ENCODE data around the gene GFRAL.
"Not testable (repeated sequence)": the region's sequence is repeated elsewhere in the genome, so short reads cannot be mapped to it uniquely, and the experiment has no call there.

The GFRAL gene, protein sequence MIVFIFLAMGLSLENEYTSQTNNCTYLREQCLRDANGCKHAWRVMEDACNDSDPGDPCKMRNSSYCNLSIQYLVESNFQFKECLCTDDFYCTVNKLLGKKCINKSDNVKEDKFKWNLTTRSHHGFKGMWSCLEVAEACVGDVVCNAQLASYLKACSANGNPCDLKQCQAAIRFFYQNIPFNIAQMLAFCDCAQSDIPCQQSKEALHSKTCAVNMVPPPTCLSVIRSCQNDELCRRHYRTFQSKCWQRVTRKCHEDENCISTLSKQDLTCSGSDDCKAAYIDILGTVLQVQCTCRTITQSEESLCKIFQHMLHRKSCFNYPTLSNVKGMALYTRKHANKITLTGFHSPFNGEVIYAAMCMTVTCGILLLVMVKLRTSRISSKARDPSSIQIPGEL

GRCh38 chr6:55327169-55327568, at the start of gene GFRAL:
GFRAL (plus strand) TSS chr6:55327469; CDS start chr6:55327555, 86 bp downstream.
- no peak for DNase-seq

- DNase-seq, result no peak
Measured at GRCh38 chr6:55277646-55278045, 49.6 kb upstream of the GFRAL start.

- no peak for DNase-seq
Measured at GRCh38 chr6:55281215-55281614, 46.1 kb upstream of the GFRAL start.

DNA sequence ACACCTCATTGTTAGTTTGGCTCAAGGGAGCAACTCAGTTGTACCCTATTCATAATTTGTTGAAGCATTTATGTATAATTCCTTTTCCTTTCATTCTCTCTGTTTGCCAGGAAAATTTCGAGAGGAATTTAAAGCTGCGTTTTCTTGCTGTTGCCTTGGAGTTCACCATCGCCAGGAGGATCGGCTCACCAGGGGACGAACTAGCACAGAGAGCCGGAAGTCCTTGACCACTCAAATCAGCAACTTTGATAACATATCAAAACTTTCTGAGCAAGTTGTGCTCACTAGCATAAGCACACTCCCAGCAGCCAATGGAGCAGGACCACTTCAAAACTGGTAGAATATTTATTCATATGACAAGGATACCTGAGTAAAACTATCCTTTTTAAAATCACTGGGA, 45.2 kb upstream of the GFRAL start:
- DNase-seq, result no peak

DNA sequence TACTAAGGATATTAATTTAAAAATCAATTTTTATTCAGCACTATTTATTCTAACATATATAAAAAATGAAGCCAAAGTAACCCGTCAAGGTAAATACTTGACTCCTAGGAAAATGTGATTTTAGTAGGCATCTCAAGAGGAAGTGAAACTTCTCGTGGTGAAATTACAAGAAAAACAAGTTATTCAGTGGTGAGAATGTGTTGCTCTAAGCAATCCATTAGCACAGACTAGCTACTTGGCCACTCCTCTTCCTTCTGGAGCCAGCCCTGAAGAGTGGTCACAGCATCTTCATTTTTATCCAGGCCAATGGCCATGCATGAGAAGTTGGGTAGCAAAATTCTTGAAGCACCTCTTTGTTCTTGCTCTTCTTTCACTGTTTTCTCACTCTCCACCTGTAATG, 40.4 kb upstream of the GFRAL start:
- no peak for DNase-seq

GRCh38 chr6:55290736-55291135, 36.5 kb upstream of the GFRAL start:
- no peak for DNase-seq

GRCh38 chr6:55293116-55293515, 34.2 kb upstream of the GFRAL start:
- DNase-seq, result no peak

DNA sequence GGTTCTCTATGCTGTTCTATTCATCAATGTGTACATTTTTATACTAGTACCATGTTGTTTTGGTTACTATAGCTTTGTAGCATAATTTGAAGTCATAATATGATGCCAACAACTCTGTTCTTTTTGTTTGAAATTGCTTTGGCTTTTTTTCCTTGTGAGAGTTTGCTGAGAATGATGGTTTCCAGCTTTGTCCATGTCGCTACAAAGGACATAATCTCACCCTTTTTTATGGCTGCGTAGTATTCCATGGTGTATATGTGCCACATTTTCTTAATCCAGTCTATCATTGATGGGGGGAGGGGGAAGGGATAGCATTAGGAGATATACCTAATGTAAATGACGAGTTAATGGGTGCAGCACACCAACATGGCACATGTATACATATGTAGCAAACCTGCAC, 30.1 kb upstream of the GFRAL start:
- DNase-seq, result not testable (repeated sequence)

DNA sequence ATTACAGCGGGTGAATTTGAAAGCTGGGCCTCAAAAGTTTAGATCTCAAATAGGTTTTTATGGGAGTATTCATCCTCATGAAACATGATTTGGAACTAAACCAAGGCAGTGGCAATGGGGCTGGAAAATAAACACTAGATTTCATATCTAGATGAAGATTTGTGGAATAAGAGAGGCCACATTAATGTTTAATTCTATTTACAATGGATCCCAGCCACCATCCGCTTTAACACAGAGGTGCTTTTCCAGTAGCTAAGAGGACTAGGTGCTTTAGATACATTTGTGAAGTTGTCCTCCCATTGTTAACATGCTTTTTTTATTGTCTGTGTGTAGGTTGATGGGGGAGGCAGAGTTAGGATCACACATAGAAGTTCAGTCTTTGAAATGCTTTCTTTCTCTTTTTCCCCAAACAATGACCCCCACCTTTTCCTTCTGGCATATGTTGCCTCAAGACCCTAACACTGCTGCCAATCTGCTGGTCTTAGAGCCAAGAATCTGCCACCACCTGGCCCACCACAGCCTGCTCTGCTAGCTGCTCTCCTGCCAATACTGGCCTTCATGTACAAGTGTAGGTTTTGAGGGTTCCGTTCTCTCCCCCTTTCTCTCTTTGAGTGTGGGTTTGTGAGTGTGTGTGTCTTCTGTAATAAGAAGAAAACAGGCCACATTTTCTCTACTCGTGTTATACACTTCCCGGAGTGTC, 27.8 kb upstream of the GFRAL start:
- no peak for DNase-seq

DNA sequence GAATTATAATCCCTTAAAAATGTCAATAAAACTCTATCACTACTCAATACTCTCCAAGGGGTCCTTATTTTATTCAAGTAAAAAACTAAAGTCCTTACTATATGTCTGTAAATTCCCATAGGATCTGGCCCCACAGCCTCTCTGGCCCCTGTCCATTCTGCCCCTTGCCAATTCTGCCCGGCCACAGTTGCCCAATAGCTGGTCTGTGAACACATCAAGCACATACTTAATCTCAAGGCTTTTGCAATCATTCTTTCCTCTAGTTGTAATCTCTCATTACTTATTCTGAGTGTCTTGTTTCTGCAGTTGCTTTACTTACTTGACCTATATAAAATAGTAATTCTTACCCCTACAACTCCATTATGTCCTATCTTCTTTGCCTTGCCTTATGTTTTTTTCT, 22.5 kb upstream of the GFRAL start:
- DNase-seq, result no peak

DNA sequence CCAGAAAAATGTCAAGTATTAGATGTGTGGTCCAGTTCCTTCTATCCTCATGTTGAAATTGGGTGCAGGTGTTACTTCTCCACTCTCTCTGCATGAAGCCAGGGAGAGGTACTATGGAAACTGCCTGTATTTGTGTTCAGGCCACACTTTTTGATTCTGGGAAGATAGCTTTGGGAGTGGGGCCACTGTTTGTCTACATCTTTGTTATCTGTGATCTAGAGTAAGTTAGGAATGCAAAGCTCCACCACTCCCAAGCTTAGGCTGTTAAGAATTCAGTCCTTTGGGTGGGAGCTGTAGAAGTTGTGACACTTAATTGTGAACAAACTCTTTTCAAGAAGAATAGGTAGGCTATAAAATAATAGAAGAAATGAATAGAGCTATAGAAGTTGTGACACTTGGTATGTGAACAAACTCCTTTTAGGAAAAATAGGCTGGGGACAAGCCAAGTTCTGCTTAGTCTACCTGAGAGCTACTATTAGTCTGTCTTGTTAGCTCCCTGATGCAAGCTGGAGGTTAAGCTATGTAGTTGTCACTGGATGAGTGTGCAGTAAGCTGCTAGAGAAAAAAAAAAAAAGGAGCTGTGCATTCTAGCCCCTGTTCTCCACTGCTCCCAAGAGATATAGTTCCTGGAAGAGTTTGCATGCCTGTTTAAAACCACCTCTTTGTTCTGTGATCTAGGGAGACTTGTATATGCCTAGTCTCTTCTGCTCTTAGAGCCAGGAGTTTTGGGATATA, 7.1 kb upstream of the GFRAL start:
- DNase-seq, result no peak

GRCh38 chr6:55320696-55321086, 6.6 kb upstream of the GFRAL start:
- no peak for DNase-seq

DNA sequence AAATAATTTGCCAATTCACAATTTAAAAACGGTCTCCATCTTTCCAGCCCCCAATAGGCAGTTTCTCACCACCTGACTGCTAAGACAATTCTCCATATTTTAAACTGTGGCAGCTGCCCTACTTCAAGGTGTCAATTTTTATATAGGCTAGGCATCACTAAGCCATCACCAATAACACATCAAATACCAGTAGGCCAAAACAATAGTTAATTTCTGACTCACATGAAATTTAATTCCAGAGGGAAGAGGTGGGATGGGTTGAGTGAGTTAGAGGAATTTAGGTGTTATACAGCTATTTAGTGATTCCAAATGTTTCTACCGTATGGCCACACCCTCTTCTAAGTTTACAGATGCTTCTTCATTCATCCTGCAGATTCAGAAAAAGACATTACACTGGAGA, 49.9 kb downstream of the GFRAL start:
- no peak for DNase-seq

- no peak for DNase-seq
Measured at GRCh38 chr6:55379471-55379870, 52.2 kb downstream of the GFRAL start.

DNA sequence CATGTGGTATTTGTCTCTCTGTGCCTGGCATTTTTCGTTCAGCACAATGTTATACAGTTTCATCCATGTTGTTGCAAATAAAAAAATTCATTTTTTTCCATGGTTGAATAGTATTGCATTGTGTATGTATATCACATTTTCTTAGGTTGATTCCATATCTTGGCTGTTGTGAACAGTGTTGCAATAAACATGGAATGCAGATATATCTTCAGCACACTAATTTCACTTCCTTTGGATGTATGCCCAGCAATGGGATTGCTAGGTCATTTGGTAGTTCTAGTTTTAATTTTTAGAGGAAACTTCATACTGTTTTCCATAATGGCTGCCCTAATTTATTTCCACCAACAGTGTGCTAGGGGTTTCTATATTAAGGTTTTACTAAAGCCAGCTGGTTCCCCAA, 52.6 kb downstream of the GFRAL start:
- no peak for DNase-seq

- DNase-seq, result no peak
Measured at GRCh38 chr6:55388211-55388610, 60.9 kb downstream of the GFRAL start.

DNA sequence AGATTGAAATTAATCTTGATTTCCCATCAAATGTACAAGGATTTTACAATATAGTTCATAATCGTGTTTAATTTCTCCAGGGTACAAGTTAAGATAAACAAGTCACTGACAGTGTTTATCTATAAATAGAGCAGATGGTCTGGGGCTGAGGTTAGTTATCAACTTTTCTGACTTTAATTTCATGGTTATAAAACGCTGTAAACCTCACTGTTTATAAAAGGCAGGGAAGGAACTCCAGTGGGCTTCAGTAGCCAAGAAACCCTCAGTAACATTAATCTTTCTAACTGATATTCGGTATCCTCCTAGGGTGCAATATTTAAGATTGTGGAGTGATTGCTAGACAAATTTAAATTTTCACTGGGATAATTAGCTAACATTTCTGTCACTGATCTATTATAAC, 68.6 kb downstream of the GFRAL start:
- DNase-seq, result no peak

GRCh38 chr6:55397986-55398385, 70.7 kb downstream of the GFRAL start:
- no peak for DNase-seq

- DNase-seq, result no peak
Measured at GRCh38 chr6:55399351-55399750, 72.1 kb downstream of the GFRAL start.

DNA sequence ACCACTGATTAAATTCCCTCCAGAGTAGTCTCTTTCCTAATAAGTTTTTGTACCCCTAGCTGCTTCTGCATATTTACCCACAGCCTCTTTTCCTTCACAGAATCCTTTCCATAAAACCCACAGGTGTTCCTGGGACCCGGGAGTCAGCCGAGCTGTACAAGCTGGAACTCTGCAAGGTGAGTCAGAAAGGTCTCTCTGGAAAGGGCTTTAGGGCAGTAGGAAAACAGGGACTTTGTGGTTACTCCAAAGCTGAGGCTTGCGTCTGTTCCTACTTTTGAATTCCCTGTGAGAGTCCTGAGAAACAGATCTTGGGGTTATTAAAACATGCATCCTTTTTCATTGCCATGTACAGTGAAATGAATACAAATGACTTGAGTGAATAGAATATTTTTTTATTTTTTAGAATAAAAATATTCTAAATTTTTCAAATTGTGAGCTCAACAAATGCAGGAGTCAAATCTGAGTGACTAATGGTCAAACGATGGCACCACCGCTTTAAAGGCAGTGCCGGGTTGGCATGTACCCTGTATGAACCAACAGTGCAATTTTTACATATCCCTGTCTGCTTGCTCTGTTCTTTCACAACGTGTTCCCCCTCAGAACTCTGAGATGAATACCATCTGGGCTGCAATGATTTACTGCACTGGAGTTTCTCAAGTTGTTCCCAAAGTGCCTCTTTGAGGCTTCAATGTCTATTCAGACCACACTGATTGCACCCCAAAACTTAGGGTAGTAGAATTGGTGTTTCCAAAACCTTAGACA, 78.4 kb downstream of the GFRAL start:
- DNase-seq, result no peak

DNA sequence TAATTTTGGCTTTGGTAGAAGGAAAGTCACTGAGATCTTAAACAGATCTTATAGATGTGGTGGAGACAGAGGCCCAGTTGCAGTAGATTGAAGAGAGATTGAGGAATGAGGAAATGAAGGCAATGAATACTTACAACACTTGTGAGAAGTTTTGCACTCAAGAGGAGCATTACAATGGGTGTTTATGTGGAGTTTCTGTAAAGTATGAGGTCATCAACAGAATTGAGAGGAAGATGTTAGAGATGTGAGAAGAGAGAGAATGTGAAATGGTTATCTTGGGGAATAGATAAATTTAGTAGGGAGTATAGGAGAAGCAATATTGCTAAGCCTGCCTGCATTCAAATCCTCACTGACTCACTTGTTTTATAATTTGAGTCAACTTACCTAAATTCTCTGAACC, 83.4 kb downstream of the GFRAL start:
- DNase-seq, result no peak

DNA sequence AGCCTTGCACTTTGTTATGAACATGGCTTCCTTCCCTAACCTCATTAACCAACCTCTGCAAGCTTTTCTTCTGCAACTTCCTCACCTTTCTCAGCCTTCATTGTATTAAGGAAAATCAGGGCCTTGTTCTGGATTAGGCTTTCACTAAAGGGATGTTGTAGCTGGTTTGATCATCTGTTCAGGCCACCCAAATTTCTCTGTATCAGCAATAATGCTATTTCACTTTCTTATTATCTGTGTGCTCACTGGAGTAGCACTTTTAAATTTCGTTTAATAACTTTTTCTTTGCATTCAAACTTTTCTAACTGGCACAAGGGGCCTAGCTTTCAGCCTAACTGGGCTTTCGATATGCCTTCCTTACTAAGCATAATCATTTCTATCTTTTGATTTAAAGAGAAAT, 96.7 kb downstream of the GFRAL start:
- DNase-seq, result no peak
